ENCODE measurements around the gene OGFOD3.
A peak's percentile ranks its signal among the peaks of the same experiment; 100 is the strongest.
"Not testable (repeated sequence)": the region's sequence is repeated elsewhere in the genome, so short reads cannot be mapped to it uniquely, and the experiment has no call there.

The OGFOD3 gene

DNA sequence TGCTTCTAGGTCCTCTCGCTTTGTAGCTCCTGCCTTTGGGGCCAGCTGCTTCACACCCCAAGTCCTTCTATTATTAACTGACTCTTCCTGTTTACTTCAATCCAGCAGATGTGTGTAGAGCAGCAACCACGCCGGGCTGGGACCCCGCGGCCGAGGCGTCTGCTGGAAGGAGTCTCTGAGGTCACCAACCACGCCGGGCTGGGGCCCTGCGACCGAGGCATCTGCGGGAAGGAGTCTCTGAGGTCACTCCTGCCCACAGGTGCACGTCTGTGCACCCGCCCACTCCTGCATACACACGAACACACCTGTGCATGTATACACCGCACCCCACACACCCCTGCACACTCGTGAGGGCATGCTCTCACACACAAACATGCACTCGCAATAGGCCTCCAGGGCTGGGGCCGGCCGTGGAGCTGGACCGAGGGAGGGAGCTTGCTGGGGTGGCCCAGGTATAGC, 67.1 kb downstream of the OGFOD3 start:
- Histone ChIP-seq H3K36me3 (no peaks in the 10 kb centered on the region), H3K9ac (peak overlapping the region in 9 of 11 experiments; percentile 5 to 77 (median 59); a peak in 14 of 22 replicates), H3K9me3 (replicated peaks in 1 of 11) (no peaks in the 10 kb centered on the region), H3K4me1 (peaks cover 21 to 87% (median 77%) of the 10 kb centered on the region in 10 experiments), H4K20me1 (peaks cover 0 to 33% (median 11%) of the 10 kb centered on the region in 11 experiments; a peak in 10 of 22 replicates), H3K27me3 (peaks cover 0 to 15% (median 0%) of the 10 kb centered on the region in 11 experiments; a peak in 4 of 22 replicates), H3K4me3 (peak overlapping the region in 2 of 10 experiments; percentile 9 to 13; a peak in 2 of 20 replicates), H3K4me2 (peak overlapping the region; percentile 4 to 92 (median 85)), H3K27ac (peak overlapping the region in 8 of 11 experiments; percentile 54 to 86 (median 74); a peak in 16 of 22 replicates)
- no peak for TF ChIP-seq Cebpa-rat (IDR thresholded peaks at IDR 0.05)

GRCh38 chr17:82350182-82351030, 68.0 kb downstream of the OGFOD3 start:
- H3K4me1 ChIP-seq = peaks cover 21 to 83% (median 79%) of the 10 kb centered on the region in 10 experiments
- H3K4me2 ChIP-seq = peak overlapping the region in 10 of 11 experiments; percentile 60 to 92 (median 87); a peak in 19 of 22 replicates
- TF ChIP-seq Cebpa-rat (IDR thresholded peaks at IDR 0.05) = no peak
- peak overlapping the region in 9 of 11 experiments; percentile 11 to 86 (median 71); a peak in 17 of 22 replicates for H3K27ac ChIP-seq
- H3K9ac ChIP-seq = peak overlapping the region in 9 of 11 experiments; percentile 5 to 77 (median 59); a peak in 15 of 22 replicates
- peak overlapping the region in 1 of 10 experiments; percentile 9; a peak in 1 of 20 replicates for H3K4me3 ChIP-seq
- H3K9me3 ChIP-seq (replicated peaks in 1 of 11) = no peaks in the 10 kb centered on the region
- H3K27me3 ChIP-seq = peaks cover 0 to 15% (median 0%) of the 10 kb centered on the region in 11 experiments; a peak in 4 of 22 replicates
- peaks cover 0 to 33% (median 11%) of the 10 kb centered on the region in 11 experiments; a peak in 10 of 22 replicates for H4K20me1 ChIP-seq
- H3K36me3 ChIP-seq = no peaks in the 10 kb centered on the region

- TF ChIP-seq Cebpa-rat (IDR thresholded peaks at IDR 0.05) = no peak
- Histone ChIP-seq H3K27ac (peak overlapping the region in 3 of 11 experiments; percentile 9 to 86 (median 84); a peak in 4 of 22 replicates), H3K9me3 (replicated peaks in 1 of 11) (no peaks in the 10 kb centered on the region), H4K20me1 (peaks cover 0 to 33% (median 11%) of the 10 kb centered on the region in 11 experiments; a peak in 10 of 22 replicates), H3K4me1 (peaks cover 21 to 84% (median 75%) of the 10 kb centered on the region in 10 experiments), H3K27me3 (peaks cover 0 to 15% (median 0%) of the 10 kb centered on the region in 11 experiments; a peak in 4 of 22 replicates), H3K36me3 (no peaks in the 10 kb centered on the region), H3K9ac (peak overlapping the region in 3 of 11 experiments; percentile 12 to 32 (median 15); a peak in 3 of 22 replicates), H3K4me3 (no peak overlapping the region), H3K4me2 (peak overlapping the region in 9 of 11 experiments; percentile 1 to 92 (median 89); a peak in 17 of 22 replicates)
Observed at GRCh38 chr17:82349287-82349701, 69.1 kb downstream of the OGFOD3 start.

DNA sequence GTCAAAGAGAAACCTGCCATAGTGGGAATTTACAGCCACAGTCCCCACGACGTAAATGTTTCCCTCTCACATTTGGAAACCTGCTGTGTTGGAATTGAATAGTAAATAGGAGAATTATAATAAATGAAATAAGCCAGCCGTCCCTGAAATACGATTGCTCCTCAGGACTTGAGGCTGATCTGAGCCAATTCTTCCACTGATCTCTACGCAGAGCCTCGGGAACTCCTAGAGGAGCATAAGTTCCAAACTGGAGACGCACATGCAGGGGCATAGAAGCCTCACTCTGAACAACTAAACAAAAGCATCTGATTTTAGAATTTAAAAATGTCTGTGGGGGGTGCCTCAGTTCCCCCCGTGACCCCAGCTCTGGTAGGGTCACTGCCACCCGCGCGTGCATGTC, 69.5 kb downstream of the OGFOD3 start:
- H3K4me2 ChIP-seq = peak overlapping the region in 9 of 11 experiments; percentile 1 to 92 (median 89); a peak in 17 of 22 replicates
- no peak for TF ChIP-seq Cebpa-rat (IDR thresholded peaks at IDR 0.05)
- H3K27ac ChIP-seq = peak overlapping the region in 1 of 11 experiments; percentile 86; a peak in 1 of 22 replicates
- H3K36me3 ChIP-seq = no peaks in the 10 kb centered on the region
- peaks cover 21 to 81% (median 71%) of the 10 kb centered on the region in 10 experiments for H3K4me1 ChIP-seq
- H3K4me3 ChIP-seq = no peak overlapping the region
- H3K9ac ChIP-seq = peak overlapping the region in 2 of 11 experiments; percentile 12 to 15; a peak in 1 of 22 replicates
- peaks cover 0 to 15% (median 0%) of the 10 kb centered on the region in 11 experiments; a peak in 4 of 22 replicates for H3K27me3 ChIP-seq
- no peaks in the 10 kb centered on the region for H3K9me3 ChIP-seq (replicated peaks in 1 of 11)
- peaks cover 0 to 33% (median 11%) of the 10 kb centered on the region in 11 experiments; a peak in 10 of 22 replicates for H4K20me1 ChIP-seq

DNA sequence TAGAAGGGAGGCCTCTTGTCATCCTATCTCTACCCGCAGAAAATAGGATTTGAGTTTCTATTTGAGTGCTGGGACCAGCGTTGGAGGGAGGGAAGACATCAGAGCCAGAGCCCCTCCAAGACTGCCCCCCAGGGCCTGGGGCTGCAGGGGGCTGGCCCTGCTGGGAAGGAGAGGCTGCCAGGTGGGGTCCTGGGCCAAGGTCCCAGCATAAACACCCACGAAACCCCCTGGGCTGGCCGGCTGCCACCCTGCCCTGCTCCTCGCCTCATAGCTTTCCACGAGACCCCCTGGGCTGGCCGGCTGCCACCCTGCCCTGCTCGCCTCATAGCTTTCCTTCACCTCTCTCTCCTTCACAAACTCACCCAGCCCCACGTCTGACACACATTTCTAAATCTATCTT, 70.0 kb downstream of the OGFOD3 start:
- Histone ChIP-seq H3K27ac (no peak overlapping the region), H3K27me3 (peaks cover 0 to 15% (median 0%) of the 10 kb centered on the region in 11 experiments; a peak in 4 of 22 replicates), H3K9ac (peak overlapping the region in 2 of 11 experiments; percentile 28 to 33; a peak in 1 of 22 replicates), H3K9me3 (replicated peaks in 1 of 11) (no peaks in the 10 kb centered on the region), H3K36me3 (no peaks in the 10 kb centered on the region), H3K4me3 (no peak overlapping the region), H3K4me1 (peaks cover 21 to 77% (median 67%) of the 10 kb centered on the region in 10 experiments), H3K4me2 (peak overlapping the region in 7 of 11 experiments; percentile 85 to 92 (median 90); a peak in 10 of 22 replicates), H4K20me1 (peaks cover 0 to 33% (median 11%) of the 10 kb centered on the region in 11 experiments; a peak in 10 of 22 replicates)
- TF ChIP-seq Cebpa-rat (IDR thresholded peaks at IDR 0.05) = no peak

DNA sequence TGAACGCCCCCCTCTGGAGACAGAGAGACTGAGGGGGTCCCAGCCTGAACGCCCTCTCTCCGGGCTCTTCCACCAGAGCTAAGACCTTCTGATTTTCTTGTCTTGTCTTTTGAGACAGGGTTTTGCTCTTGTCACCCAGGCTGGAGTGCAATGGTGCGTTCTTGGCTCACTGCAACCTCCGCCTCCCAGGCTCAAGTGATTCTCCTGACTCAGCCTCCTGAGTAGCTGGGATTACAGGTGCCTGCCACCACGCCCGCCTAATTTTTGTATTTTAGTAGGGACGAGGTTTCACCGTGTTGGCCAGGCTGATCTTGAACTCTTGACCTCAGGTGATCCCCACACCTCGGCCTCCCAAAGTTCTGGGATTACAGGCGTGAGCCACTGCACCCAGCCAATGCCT, 70.4 kb downstream of the OGFOD3 start:
- H3K9me3 ChIP-seq (replicated peaks in 1 of 11); H3K9ac ChIP-seq; H3K36me3 ChIP-seq; H3K4me3 ChIP-seq; H3K27ac ChIP-seq: not testable (repeated sequence)
- Histone ChIP-seq H3K4me2 (peak overlapping the region in 6 of 11 experiments; percentile 85 to 92 (median 90); a peak in 8 of 22 replicates), H4K20me1 (peaks cover 0 to 33% (median 11%) of the 10 kb centered on the region in 11 experiments; a peak in 10 of 22 replicates), H3K4me1 (peaks cover 21 to 73% (median 62%) of the 10 kb centered on the region in 10 experiments), H3K27me3 (peaks cover 0 to 15% (median 0%) of the 10 kb centered on the region in 11 experiments; a peak in 4 of 22 replicates)

GRCh38 chr17:82346342-82347300, 71.8 kb downstream of the OGFOD3 start:
- peak overlapping the region; percentile 55 to 89 (median 77) for H3K4me2 ChIP-seq
- peak overlapping the region in 5 of 11 experiments; percentile 1 to 42 (median 12); a peak in 5 of 22 replicates for H3K9ac ChIP-seq
- peaks cover 0 to 15% (median 0%) of the 10 kb centered on the region in 11 experiments; a peak in 4 of 22 replicates for H3K27me3 ChIP-seq
- no peaks in the 10 kb centered on the region for H3K36me3 ChIP-seq
- H3K27ac ChIP-seq = 0 out of 22 replicates have a peak overlapping the region, but pooled peaks of 1 of the 11 experiments have one; percentile 32
- H3K4me3 ChIP-seq = peak overlapping the region in 2 of 10 experiments; percentile 34 to 59; a peak in 4 of 20 replicates
- TF ChIP-seq Cebpa-rat (IDR thresholded peaks at IDR 0.05) = no peak
- H3K9me3 ChIP-seq (replicated peaks in 1 of 11) = peaks cover 0 to 4% (median 0%) of the 10 kb centered on the region in 11 experiments; a peak in 3 of 22 replicates
- H4K20me1 ChIP-seq = peaks cover 0 to 21% (median 11%) of the 10 kb centered on the region in 11 experiments; a peak in 10 of 22 replicates
- peaks cover 15 to 62% (median 49%) of the 10 kb centered on the region in 10 experiments for H3K4me1 ChIP-seq
